GM21528 (cell line): Measurements from ENCODE around the gene RNASE8.

Experiments used
- ATAC-seq: cut with Tn5 transposase; IDR thresholded peaks from one replicate; pipeline ENCODE4 v1.9.1; 2021; ENCODE audit warnings: mild to moderate bottlenecking, moderate library complexity; ENCODE audit not compliant: unreplicated experiment, low FRiP score

The RNASE8 gene

GRCh38 chr14:21090194-21090939 is 32.7 kb downstream of the RNASE8 start:
- ATAC-seq: no peak

- ATAC-seq: no peak
Observed at GRCh38 chr14:21090940-21091663, 33.5 kb downstream of the RNASE8 start.

GRCh38 chr14:21091821-21092272 is 34.2 kb downstream of the RNASE8 start:
- no peak for ATAC-seq

GRCh38 chr14:21092273-21093011 is 34.8 kb downstream of the RNASE8 start:
- peak; percentile 84 for ATAC-seq

GRCh38 chr14:21093018-21093417 is 35.4 kb downstream of the RNASE8 start:
- ATAC-seq: no peak

- ATAC-seq: no peak
Observed at GRCh38 chr14:21093769-21094681, 36.4 kb downstream of the RNASE8 start.

- no peak for ATAC-seq
Observed at GRCh38 chr14:21095430-21096205, 38.0 kb downstream of the RNASE8 start.

- ATAC-seq: no peak
Observed at GRCh38 chr14:21096438-21096837, 38.8 kb downstream of the RNASE8 start.

GRCh38 chr14:21096978-21097635 is 39.5 kb downstream of the RNASE8 start:
- no peak for ATAC-seq

- ATAC-seq: no peak
Observed at GRCh38 chr14:21097636-21098075, 40.0 kb downstream of the RNASE8 start.

- no peak for ATAC-seq
Observed at GRCh38 chr14:21098076-21098891, 40.7 kb downstream of the RNASE8 start, which contains the start of gene ZNF219. Gene ZNF219, minus strand, starts transcription at chr14:21098655. Its CDS starts 5,064 bp downstream, at chr14:21093591.

- no peak for ATAC-seq
Observed at GRCh38 chr14:21098892-21099595, 41.4 kb downstream of the RNASE8 start.

GRCh38 chr14:21099596-21099985 is 42.0 kb downstream of the RNASE8 start:
- ATAC-seq: no peak

- ATAC-seq: no peak
Observed at GRCh38 chr14:21100931-21101330, 43.3 kb downstream of the RNASE8 start, which contains the start of gene TMEM253. Gene TMEM253, plus strand, starts transcription at chr14:21101066. Its CDS starts 278 bp downstream, at chr14:21101344.

- ATAC-seq: no peak
Observed at GRCh38 chr14:21101802-21102413, 44.3 kb downstream of the RNASE8 start.

GRCh38 chr14:21102521-21103410 is 45.1 kb downstream of the RNASE8 start:
- ATAC-seq: no peak
